DMS153 treated with DMSO at 0.1 percent for 48 hours (cell line): ENCODE measurements around the gene FTSJ3.
"Not testable (repeated sequence)": the region's sequence is repeated elsewhere in the genome, so short reads cannot be mapped to it uniquely, and the experiment has no call there.

Experiments used
- DNase-seq: peaks from one replicate; lab custom pipeline; 2025; ENCODE audit not compliant: unreplicated experiment; lab: John Stamatoyannopoulos, UW

Gene FTSJ3

DNA sequence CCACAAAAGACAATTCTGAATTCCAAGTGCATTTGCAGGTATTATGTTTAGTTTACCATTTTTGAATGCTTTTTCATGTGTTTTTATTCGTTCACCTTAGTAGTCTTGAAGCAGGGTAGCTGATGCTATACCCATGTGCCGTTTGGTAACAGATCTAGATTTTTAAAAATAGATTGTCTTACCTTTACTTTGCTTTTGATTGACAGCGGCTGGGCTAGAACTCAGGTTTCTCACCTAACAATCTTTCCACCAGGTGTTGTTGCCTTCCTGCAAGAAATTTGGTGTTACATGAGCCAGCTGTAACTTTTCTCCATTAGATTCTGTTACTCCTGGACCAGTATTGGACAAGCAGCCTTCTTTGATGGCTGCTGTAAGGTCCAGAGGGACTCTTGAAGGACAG, 1.5 kb upstream of the FTSJ3 start:
- no peak for DNase-seq

DNA sequence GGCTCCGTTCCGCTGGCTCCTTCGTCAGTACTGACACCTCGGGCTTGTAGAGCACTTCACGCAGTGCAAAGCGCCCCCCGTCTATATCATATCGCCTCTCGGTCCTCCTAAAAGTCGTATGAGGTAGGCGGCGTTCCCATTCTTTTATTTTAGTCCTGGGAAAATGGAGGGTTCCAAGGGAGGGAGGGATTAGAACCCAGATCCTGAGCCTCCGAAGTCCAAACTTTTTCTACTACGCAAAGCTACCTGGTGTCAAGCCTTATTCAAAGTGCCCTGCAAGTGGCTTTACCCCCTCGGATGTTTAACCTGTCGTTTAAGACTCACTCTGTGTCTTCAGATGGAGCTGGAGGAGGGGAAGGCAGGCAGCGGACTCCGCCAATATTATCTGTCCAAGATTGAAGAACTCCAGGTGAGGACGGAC, 348 bp upstream of the FTSJ3 start:
- DNase-seq: no peak

DNA sequence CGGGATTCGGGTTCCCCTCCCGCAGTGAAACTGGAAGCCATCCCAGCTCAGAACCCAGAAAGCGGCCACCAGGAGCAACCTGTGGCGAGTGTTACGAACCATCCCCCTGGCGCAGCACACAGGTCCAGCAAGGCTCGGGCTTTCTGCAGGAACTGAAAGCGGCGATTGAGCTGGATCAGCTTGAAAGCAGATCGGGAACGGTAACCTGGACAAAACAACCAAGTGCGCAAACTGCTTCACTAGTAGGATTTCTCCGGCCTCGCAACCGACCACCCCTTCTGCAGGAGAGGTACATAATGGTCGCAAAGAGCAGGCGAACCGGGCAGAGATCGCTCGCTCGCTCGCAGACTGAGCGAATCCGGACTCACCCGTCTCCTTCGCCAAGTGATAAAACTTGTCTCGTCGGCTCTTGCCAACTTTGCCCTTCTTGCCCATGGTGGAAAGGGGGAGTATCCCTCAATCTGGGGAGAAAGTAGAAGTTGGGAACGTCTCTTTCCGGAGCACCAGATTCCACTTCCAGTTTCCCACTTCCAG, 928 bp downstream of the FTSJ3 start:
- DNase-seq: no peak

DNA sequence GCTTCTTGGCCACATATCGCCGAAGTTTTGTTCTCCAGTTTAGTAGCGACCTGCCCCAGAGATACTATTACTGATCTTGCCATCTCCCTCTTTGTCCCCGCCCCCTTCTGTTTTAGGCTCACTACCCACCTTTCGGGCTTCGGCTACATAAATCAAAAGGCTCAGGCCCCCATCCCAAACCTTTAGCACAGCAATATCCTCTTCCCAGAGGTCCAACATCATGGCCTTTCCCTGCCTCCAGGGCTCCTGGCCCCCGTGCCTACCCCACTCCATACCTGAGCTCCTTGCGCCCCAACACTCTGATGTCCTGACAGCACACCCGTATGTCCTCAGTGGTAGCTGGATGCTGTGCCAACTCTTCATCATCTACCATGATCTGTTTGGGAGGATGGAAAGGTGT, 3.1 kb downstream of the FTSJ3 start:
- DNase-seq: no peak

DNA sequence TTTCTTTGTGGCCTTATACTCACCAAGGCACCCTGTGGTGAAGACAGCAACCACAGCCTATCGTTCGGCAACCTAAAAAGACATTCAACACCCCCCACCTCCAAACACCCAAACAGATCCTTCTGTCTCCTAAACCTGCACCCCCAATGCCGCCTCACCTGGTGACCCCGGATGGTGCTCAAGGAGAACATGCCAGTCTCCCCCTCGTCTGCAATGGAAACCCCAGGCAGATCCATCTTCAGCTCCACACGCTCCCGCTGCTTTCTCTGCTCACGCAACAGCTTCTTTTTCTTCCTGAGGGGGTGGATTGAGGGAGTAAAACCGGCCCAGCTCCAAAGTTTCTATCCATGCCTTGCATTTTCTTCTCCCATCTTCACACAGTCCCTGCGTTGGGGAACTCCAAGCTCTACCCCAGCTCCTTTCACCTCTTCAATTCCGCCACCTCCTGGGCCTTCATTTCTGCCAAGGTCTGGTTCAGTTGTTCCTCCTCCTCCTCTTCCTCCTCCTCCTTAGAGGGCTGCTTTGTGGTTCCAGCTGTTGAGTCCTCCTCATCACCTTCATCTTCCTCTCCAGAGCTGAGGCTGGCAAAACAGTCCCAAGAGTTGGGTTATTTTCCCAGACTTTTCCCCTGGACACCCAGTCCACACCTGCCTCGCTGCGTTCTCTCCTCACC, 3.7 kb downstream of the FTSJ3 start:
- DNase-seq: no peak

DNA sequence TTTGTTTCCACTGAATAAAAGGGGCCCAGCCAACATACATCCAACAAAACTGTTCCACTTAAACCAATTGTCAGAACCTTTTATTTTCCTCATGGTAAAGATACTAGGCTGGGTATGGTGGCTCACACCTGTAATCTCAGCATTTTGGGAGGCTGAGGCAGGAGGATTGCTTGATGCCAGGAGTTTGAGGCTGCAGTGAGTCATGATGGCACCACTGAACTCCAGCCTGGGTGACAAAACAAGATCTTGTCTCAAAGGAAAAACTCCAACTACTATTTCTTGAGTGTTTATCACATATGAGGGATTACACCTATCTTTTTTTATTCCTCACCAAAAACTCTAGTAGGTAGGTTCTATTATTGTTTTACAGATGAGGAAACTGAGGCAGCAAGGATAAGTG, 4.9 kb downstream of the FTSJ3 start:
- DNase-seq: no peak

DNA sequence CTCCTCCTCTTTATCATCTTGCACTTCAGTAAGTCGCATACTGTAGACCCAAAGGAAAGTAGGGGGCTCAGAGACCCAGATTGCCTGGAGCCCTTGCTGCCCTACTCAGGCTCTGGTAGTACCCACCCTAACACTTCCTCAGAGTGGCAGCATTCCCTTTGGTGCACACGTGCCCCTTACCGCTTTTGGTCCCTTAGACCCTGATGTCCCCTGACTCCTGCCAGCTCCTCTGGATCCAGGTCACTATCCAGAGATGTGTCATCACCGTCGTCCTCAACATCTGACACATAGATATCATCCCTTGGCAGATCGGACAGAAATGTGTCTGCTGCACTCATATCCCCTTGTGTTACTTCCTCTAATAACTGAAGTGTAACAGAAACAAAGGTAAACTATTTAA, 5.7 kb downstream of the FTSJ3 start:
- DNase-seq: no peak

DNA sequence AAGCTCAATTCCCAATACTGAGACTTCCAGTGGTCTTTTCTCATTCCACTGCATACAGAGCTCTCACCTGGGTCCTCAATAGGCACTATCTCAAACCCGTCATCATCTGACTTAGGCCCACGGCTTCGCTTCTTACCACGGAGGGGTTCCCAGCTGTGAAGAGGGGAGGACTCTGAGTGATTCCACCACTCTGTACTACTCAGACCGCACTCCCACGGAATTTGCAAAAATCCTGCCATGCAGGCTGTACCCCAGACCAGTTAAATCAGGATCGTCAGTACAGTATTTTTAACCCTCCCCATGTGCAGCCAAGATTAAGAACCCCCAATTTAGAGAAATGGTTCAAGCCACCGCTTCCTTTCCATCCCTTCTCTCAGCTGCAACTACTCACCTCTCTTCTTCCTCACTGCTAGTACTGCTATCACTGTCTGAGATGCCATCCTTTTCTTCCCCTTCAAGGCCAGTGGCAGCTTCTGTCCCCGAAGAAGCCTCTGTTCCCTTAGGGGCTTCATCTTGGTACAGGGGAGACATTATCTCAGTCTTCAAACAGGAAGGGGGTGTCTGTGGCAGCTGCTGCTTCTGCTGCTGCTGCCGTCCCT, 6.4 kb downstream of the FTSJ3 start:
- no peak for DNase-seq

DNA sequence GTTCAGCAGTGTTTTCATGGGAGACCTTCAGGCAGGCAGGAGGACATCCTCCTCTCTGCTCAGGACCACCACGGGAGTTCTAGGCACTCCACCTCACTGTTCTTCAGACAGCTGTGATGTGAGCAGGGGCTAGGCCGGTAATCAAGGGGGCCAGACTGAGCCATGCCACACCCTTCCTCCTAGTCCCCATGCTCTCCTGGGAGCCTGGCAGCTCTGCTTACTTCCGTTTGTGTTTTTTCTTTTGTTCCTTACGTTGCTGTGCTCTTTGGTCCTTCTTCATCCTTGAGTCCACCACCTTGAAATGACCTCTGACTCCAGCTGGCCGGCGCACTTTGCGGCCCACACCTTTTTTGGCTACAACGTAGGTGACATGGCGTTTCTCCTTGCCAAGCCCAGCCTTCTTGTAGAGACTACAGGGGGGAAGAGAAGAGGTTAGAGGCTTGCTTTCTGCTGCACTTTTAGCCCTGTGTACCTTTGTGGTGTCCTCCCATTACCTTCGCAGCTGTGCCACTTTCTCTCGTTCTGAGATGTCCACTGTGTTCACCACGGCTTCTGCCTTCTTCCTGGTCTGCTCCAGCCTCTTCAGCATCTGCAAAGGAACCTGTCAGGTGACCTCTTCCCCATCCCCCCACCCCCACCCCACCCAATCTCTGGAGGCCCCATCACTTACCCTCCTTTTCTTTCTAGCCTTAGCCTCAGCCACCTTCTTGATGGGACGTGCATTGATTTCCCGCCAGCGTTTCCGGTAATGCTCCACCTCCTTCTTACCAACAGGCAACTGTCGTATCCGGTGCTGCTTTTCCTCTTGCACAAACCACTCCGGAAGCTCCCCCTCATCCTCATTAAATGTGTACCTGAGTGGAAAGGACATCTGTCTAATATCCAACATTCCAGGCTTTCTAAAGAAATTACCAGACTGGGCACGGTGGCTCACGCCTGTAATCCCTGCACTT, 7.6 kb downstream of the FTSJ3 start:
- DNase-seq: no peak

DNA sequence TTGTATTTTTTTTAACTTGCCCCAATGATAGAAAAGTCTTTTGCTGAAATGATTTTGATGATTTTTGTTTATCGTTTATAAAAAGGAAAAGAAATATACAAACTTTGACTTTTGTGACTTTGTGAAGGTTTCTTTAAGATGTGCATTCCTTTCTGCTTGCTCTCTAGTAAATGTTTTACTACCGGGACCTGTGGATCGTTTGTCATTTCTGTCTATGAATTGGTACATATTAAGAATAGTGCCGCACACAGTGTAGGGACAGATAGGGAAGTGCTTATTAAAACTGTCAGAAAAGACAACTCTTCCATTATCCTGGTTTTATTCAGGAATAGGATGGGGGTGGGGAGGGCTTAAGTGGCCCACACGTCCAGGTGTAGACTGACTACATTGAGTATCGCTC, 8.3 kb downstream of the FTSJ3 start:
- no peak for DNase-seq

DNA sequence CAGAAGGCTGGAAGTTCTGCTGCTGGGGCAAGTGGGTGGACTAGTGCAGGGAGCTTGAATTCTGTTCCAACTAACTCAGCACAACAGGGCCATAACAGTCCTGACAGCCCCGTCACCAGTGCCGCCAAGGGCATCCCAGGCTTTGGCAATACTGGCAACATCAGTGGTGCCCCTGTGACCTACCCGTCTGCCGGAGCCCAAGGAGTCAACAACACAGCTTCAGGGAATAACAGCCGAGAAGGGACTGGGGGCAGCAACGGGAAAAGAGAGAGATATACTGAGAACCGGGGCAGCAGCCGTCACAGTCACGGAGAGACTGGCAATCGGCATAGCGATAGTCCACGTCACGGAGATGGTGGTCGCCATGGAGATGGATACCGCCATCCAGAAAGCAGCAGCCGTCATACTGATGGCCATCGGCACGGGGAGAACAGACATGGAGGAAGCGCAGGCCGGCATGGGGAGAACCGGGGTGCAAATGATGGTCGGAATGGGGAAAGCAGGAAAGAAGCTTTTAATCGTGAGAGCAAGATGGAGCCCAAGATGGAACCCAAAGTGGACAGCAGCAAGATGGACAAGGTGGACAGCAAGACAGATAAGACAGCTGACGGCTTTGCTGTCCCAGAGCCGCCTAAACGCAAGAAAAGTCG, 9.6 kb downstream of the FTSJ3 start:
- no peak for DNase-seq

DNA sequence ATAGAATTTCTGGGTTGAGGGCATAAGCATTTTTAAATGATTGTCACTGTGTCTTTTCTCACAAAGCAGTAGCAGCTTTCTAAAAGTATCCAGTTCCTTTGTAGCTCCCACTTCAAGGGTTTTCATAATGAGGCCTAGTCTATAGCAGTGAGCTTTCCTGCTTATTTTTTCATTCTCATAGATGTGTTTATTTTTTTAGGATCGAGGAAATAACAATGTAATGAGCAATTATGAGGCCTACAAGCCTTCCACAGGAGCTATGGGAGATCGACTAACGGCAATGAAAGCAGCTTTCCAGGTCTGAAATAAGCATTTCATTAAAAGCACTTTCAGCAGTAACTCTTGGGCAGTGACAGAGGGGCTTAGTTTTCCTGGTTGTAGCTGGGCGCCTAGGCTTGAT, 10.8 kb downstream of the FTSJ3 start:
- DNase-seq: no peak

DNA sequence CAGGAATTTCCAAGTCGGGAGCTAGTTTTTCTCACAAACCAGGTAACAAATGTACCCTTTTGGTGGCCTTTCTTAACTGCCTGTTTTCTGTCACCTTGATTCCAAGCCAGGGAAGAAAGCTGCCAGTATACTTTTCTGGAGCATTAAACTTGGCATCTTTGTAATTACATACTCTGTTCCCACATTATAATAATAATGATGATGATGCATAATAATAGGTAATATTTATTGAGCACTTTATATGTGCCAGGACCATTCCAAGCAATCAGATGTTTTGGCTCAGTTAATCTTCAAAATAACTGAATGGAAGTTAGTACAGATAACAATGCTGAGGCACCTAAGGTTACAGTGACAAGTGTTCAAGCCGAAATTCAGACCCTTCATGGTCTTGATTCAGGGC, 11.3 kb downstream of the FTSJ3 start:
- no peak for DNase-seq

DNA sequence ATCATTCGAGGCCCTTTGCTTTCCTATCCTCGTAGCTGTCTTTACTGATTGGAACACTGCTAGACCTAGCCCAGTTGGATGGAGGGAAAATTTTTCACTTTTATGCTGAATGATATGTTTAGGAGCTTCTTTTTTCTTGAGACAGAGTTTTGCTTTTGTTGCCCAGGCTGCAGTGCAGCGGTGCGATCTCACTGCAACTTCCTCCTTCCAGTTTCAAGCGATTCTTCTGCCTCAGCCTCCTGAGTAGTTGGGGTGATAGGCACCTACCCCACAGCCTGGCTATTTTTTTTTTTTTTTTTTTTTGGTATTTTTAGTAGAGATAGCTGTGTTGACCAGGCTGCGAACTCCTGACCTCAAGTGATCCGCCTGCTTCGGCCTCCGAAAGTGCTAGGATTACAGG, 17.5 kb downstream of the FTSJ3 start:
- DNase-seq: no peak

DNA sequence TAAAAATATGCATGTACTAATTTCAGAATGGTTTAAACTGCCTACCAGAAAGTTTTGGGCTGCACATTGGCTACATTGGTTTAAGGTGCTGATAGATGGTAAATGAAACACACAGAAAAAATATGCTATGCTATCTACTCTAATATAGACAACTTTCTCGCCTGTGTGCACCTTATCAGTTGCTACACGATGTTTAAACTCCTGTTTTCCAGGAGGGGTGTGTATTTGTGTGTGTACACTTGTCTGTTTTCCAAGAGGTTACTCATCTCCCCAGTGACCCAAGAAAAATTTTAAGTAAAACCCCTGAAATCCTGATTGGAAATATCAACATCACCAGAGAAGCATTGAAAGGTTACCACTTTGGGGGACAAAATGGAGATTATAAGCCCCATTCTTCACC, 21.9 kb downstream of the FTSJ3 start:
- no peak for DNase-seq

DNA sequence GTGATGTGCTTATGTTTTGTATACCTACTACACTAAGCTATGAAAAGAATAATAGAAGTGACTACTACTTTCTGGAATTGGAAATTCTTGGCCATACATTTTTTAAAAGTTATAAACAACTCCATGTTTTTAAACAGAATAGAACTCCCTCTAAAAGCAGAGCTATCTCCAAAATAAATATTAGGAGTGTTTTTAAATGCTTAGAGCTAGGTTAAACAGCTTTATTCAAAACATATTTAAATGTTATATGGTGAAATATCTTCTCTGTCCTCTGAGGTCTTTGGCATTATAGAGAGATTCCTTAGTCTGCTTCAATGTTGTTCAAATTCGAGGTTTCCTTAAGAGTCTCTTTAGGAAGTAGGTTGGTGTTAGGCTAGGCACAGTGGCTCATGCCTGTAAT, 23.1 kb downstream of the FTSJ3 start:
- DNase-seq: no peak

DNA sequence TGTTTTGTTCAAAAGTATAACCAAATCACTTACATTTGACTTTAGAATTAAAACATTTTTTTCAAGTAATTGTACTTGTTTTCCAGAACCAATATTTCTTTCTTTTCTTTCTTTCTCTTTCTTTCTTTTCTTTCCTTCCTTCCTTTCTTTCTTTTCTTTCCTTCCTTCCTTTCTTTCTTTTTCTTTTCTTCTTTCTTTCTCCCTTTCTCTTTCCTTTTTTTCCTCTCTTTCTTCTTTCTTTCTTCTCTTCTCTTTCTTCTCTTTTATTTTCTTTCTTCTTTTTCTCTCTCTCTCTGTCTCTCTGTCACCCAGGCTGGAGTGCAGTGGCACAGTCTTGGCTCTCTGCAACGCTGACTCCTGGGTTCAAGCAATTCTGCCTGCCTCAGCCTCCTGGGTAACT, 26.7 kb downstream of the FTSJ3 start:
- no peak for DNase-seq

DNA sequence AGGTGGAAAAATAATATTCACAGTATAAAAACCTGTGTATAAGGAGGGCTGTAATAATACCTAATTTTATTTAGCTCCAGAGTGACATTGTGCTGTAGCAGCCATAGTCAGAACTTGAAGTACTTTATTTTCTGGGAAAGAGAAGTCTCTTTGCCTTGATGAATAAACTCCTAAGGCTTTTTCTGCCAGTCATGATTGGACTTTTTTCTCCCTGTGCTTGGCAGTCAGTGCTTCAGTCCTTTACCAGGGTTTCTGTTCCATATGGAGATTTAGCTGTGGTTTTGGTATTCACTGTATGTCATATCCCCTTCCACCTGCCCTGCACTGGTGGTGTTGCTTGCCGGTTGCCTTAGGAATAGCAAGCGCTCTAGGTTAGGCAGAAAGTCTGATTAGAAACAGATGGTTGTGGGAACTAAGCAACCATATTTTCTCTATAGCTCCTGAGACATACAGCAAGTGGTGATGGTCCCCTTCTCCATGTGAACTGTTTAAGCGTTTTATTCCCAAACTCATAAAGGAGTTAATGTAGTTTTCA, 28.8 kb downstream of the FTSJ3 start:
- no peak for DNase-seq

DNA sequence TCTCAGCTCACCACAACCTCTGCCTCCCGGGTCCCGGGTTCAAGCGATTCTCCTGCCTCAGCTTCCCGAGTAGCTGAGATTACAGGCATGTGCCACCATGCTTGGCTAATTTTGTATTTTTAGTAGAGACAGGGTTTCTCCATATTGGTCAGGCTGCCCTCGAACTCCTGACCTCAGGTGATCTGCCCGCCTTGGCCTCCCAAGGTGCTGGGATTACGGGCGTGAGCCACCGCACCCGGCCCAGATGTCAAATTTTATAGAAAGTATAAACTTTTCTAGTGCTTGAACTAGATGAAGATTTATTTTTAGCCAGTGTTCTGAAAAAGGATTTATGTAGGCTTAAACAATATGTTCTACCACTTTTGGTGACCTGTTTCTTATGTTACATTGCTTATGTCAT, 31.1 kb downstream of the FTSJ3 start:
- DNase-seq: not testable (repeated sequence)

DNA sequence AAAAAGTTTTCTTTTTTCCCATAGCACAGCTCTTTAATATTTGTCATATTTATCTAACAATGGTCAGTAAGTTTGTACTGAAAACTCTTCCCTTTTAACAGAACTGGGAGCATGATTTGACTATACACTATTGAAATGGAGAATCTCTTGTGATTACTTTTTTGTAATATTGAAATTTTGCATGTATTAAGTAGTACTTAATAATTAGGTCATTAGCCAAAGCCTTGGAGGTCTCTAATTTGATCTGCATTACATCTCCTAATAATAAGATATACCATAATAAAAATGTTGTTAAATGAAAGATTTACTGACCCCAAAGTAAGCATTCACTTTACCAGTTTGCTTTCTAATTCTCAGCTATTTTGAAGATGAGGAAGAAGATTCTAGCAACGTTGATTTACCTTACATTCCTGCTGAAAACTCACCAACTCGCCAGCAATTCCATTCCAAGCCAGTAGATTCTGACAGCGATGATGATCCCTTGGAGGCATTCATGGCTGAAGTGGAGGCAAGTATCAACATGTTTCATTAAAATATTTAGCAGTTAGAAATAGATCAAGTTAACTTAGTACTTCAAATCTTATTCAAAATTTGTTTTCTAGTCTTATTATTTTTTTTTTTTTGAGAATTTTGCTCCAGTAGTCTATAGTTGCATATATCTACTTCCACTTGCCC, 35.3 kb downstream of the FTSJ3 start:
- DNase-seq: no peak

DNA sequence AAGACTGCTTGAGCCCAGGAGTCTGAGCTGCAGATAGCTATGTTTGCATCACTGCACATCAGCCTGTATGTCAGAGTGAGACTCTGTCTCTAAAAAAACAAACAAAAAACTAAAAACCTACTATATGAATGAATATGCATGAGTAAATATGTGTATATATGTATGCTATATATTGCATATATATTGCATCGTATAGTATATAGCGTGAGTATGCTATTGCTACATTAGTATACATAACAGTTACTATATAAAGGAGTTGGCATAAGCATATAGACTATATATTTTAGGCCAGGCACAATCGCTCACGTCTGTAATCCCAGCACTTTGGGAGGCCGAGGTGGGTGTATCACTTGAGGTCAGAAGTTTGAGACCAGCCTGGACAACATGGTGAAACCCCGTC, 37.4 kb downstream of the FTSJ3 start:
- no peak for DNase-seq
